Measurements from ENCODE around the gene AGPAT4. TPM values are rescaled to one million over a fixed set of nuclear protein-coding genes. Genes with fewer than 3 reads are reported as not detected.
A peak's percentile ranks its signal among the peaks of the same experiment; 100 is the strongest.
"Not testable (repeated sequence)": the region's sequence is repeated elsewhere in the genome, so short reads cannot be mapped to it uniquely, and the experiment has no call there.

AGPAT4 gene
- total RNA-seq, 1 donor from 2014 or later, result 9.6 TPM

- ATAC-seq, result no peak
These were observed 74.9 kb downstream of the AGPAT4 start for GRCh38 chr6:161198783-161199460.

DNA sequence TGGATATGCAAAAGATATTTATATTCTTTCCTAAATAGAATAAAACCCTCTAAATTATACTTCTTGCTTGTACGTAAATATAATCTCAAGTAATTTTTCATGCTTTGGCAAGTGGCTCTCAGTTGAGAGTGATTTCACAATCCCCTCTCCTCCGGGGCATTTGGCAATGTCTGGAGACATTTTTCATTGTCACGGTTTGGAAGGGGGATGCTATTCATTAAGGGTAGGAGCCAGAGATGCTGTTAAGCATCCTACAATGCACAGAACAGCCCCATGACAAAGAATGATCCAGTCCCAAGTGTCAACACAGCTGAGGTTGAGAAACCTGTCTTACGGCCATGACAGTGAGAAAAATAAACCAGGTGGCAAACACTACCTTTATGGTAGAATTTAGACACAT is 75.7 kb downstream of the AGPAT4 start:
- ATAC-seq, result peak; percentile 79

- ATAC-seq, result peak; percentile 78
These were observed 78.5 kb downstream of the AGPAT4 start for GRCh38 chr6:161195386-161195785.

DNA sequence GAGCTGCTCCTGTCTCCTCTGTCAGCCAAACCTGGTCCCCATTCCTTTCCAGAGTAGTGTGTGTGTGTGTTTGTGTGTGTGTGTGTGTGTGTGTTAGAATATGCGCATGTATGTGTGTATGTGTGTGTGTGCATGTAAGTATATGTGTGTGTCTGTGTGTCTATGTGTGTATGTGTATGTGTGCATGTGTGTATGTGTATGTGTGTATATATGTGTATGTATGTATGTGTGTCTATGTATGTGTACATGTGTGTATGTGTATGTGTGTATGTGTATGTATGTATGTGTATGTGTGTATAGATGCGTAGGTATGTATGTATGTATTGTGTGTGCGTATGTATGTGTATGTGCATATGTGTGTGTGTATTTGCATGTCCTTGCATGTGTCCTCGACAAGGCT is 79.5 kb downstream of the AGPAT4 start:
- ATAC-seq, result no peak

DNA sequence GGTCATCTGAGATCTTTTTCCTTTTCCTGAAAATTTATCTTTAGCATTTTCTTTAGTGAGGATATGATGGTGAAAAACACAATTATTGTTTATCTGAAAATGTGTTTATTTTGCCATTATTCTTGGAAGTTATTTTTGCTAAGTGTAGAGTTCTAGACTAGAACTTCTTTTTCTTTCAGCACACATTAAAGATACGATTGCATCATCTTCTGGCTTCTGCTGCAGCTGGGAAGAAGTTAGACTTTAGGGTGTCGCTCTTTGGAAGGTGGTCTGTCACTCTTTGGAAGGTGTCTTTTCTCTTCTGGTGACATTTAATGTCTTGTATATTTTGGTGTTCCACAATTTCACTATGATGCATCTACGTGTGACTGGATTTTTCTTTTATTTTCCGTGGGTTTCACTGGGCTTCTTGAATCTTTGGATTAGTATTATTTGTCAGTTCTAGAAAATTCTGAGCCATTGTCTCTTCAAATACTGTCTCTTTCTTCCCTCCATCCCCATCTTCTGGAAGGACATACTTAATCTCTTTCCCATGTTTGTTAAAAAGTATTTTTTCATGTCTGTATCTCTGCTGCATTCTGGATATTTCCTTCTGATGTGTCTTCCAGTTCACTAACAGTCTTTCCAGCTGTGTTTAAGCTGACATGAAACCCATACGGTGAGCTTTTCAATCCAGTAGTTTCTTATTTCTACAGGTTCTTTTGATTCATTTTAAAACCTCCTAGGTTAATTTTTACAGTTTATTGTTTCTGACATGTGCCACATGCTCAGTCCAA is 81.0 kb downstream of the AGPAT4 start:
- ATAC-seq, result no peak

- ATAC-seq, result no peak
These were observed 82.2 kb downstream of the AGPAT4 start for GRCh38 chr6:161191671-161192070.

DNA sequence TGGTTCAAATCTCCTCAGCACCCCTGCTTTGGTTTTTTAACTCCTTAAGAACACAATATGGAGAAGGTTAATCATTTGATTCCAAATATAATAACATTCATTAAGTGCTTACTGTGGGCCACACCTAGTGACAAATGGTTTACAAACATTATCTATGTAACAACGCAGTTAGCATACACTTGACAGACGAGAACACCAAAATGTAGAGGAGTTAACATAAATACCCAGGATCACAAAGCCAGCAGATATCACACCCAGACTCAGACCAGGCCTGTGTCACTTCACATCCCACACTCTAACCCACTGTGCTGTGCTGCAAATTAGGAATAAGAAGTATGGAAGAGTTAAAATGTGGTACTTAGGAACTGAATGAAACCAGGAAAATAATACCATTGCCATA is 82.9 kb downstream of the AGPAT4 start:
- ATAC-seq, result peak; percentile 44

- ATAC-seq, result no peak
These were observed 84.0 kb downstream of the AGPAT4 start for GRCh38 chr6:161189891-161190290.

DNA sequence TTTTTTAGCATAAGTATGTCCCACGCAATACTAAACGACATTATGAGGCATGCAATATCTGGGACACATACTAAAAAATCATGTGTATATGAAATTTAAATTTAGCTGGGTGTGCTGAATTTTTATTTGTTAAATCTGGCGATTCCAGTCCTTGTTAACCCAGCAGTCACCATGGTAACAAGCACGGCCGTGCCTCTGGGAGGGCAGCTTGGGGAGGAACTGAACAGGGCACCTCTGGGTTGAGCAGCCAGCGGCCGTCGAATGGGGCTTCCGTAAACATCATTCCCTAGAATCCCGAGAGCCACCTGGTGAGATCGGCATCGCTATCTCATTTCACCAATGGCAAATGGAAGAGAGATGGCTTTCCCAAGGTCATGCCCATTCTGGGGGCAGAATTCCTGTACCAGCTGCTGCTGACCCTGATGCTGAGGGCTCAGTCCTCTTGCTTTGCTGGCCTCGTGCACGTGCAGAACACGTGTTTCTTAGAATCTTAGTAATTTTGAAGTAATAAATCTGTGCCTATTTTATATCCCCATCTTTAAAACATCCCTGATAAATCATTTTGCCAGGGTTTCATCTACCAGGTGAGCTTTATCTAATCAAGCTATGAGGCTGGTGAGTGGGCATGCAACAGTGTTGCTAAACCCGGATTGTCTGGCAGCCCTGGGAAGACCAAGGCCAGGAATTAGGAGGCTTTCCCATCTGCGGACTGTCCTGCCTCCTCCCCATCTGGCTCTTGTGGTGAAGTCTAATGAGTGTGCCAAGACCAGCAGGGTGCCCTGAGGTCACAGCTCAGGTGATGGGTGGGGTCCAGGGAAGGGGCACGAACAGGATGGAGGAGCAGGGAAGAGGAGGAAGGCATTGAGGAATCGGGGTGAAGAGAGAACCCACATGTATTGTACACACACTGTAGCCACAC is 85.1 kb downstream of the AGPAT4 start:
- ATAC-seq, result no peak

DNA sequence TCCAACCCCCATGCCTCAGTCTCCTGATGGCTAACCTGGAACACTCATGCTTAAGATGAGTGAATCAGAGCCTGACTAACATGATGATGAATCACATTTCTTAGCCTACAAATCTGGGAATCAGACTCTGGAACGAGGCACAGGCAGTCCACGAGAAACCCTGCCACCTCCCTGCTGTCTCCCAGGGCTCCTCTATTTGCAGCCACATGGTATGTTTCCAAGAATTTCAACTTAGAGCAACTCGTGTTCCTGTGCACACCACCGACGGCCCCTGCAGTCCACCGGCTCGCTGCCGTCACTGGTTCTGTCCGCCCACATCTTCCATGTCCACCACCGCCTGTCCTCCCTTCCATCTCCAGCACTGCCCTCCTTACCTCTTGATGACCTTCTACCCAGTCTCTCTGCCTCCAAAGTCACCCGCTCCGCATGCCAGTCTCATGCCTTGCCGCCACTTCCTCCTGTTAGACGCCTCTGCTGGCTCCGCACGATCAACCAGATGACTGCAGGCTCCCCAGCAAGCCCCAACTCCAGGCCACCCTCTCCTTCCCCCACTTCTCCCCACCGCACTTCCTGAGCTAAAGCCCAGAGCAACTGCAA is 87.6 kb downstream of the AGPAT4 start:
- peak; percentile 72 for ATAC-seq

- ATAC-seq, result no peak
These were observed 92.7 kb downstream of the AGPAT4 start for GRCh38 chr6:161181121-161181520.

DNA sequence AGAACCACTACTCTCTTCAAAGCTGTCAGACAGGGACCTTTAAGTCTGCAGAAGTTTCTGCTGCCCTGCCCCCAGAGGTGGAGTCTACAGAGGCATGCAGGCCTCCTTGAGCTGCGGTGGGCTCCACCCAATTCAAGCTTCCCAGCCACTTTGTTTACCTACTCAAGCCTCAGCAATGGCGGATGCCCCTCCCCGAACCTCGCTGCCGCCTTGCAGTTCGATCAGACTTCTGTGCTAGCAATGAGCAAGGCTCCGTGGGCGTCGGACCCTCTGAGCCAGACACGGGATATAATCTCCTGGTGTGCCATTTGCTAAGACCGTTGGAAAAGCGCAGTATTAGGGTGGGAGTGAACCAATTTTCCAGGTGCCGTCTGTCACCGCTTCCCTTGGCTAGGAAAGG is 95.7 kb downstream of the AGPAT4 start:
- ATAC-seq, result not testable (repeated sequence)

GRCh38 chr6:161176428-161176827 is 97.4 kb downstream of the AGPAT4 start:
- ATAC-seq, result not testable (repeated sequence)

- not testable (repeated sequence) for ATAC-seq
These were observed 101.1 kb downstream of the AGPAT4 start for GRCh38 chr6:161172769-161173168.

- no peak for ATAC-seq
These were observed 102.7 kb downstream of the AGPAT4 start for GRCh38 chr6:161171207-161171606.

DNA sequence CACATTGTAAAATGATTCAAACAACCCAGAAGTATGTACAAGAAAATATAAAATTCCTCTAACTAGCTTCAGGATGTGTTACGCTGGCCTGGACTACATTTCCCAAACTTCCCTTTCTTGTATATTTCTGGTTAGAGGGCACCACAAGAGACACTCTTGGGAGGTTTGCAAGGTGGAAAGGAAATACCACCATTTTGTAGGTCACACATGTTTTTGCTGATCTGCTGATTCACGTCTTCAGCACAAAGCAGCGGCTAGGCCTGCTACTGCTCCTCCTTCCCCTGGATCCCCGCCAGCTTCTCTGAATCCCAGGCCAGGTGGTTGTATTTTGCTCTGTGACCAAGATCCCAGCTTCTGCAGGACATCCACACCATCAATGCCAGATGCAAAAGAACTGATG is 104.2 kb downstream of the AGPAT4 start:
- peak; percentile 38 for ATAC-seq

DNA sequence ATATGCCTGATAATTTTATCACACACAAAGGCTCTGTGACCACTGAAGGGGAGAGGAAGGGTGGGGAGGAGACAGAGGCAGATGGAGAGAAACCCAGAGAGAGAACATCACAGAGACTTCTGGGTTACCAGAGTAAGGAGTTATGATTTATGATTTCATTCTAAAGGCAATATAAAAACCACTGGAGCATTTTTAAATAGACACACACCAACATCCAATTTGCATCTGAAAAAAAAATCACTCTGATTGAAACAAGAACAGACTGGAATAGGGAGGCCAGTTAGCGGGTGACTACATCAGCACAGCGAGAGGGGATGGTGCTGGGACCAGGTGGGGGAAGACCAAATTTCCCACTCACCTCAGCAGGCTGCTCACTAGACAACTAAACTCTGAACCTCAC is 104.8 kb downstream of the AGPAT4 start:
- ATAC-seq, result no peak

DNA sequence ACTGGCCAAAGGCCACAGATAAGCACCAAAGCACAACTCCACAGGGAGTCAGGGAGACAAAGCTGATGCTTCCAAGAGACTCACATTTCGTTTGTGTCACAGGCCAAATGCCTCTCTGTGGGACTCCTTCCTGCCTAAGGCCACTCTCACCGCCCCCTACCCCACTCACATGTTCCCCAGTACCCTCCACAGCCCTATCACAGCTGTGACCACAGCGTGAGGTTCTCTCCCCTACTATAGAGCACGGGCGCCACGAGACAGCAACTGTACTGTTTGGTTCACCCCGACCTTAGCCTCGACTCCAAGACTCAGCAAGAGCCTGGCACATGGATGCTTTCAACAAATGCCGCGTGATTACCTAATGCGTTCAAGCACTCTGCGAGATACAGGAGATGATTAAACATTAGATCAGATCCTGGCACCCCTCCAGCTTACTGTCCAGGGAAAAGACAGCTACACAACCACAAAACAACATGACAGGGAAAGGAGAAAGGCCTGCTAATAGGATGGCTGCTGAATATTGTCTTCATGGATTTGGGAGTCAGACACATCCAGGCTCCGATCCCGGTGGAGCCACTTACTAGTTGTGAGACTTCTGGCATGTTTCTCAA is 105.5 kb downstream of the AGPAT4 start:
- ATAC-seq, result peak; percentile 71

DNA sequence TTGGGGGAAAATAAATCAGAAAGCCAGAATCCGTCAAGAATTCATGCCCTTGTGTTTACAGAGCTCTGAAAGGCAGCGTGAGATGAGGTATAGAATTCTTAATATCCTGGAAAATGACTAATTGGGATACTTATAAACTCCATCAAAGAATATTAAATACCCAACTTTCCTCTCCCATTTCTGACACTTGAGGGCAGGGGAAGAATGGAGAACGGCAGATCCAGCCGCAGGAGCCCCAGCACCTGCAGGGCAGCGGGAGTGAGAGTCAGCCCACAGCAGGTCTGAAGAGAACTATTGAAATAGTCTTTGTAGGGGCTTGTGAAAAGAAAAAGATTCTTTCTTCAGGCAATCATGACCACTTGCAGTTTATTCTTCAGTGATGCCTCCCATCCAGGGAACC is 107.2 kb downstream of the AGPAT4 start:
- ATAC-seq, result no peak

DNA sequence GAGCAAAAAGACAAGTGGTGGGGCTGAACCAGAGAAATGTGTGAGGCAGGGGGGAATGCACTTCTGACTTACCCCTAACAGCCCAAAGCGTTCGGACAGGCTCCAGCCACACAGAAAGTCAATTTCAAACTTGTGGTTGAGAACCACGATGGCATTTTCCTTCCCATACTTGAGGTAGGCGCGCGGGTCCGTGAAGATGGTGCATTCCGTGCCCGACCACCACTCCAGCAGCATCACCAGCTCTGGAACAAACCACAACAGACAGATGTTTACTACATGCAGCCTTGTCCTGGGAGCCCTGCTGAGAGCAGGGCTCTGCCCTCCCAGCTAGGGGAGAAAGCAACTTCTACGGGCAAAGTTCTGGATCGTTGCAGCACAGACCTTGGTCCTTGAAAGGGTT is 107.7 kb downstream of the AGPAT4 start:
- ATAC-seq, result no peak

GRCh38 chr6:161164182-161164625 is 109.7 kb downstream of the AGPAT4 start:
- ATAC-seq, result no peak
